Ovary (tissue), 3 donors: Measurements from ENCODE around the gene USP49.

Source experiments
- EP300 ChIP-seq: sonication (generic); formaldehyde crosslinking; IDR thresholded peaks from one replicate; pipeline ENCODE4 v1.6.1; 2017; ENCODE audit warnings: antibody characterized with exemption
- POLR2A ChIP-seq: fragments of 450-650 bp; IDR thresholded peaks from one replicate; pipeline ENCODE4 v1.6.1; 2017; ENCODE audit warnings: antibody characterized with exemption, mild to moderate bottlenecking, moderate library complexity
- TF ChIP-seq, protein P1 (sequence below), 3 donors: fragments of 450-650 bp in 2 of 3; fragments of 200-600 bp in 1 of 3; IDR thresholded peaks; one replicate each; pipeline versions ENCODE4 v1.5.1 to v1.8.0; 2016 to 2022; ENCODE audit warnings: antibody characterized with exemption in 3 of 3, mild to moderate bottlenecking in 1 of 3
- donor health status: DM: no; HTN: no; CAD: no.

DNA sequence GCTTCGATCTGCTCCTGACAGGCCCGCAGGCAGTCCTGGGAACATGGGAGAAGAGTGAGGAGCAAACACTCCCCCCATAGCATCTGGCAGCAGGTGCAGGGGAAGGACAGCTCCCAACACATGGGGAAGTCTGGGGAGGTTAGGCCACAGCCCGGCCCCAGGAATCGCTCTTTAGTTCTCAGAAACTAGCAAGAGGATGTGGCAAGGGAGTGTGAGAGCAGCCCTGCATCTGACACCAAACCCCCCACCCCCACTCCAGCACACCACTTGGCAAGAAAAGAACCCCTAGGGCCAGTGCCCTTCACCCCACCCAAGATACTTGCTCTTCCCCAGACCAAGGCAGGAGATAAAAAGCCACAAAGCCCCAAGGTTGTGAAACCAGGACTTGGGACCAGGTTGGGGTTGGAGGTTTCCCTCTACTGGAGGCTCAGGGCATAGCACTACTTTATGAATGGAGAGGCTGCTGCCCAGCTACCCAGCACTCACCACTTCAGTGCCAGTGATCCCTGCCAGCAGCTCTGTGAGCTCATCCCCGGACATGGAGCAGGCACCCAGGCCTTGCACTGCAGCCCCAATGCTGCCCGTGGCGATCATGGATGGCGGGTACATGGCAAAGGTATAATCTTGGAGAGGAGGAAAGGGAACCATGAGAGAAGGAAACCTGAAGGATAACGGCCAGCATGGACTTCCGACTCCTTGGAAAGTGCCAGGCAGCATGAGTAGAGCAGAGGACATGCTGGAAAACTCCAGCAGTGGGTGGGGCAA lies 41.1 kb upstream of the USP49 start:
- TF ChIP-seq, protein P1, sequence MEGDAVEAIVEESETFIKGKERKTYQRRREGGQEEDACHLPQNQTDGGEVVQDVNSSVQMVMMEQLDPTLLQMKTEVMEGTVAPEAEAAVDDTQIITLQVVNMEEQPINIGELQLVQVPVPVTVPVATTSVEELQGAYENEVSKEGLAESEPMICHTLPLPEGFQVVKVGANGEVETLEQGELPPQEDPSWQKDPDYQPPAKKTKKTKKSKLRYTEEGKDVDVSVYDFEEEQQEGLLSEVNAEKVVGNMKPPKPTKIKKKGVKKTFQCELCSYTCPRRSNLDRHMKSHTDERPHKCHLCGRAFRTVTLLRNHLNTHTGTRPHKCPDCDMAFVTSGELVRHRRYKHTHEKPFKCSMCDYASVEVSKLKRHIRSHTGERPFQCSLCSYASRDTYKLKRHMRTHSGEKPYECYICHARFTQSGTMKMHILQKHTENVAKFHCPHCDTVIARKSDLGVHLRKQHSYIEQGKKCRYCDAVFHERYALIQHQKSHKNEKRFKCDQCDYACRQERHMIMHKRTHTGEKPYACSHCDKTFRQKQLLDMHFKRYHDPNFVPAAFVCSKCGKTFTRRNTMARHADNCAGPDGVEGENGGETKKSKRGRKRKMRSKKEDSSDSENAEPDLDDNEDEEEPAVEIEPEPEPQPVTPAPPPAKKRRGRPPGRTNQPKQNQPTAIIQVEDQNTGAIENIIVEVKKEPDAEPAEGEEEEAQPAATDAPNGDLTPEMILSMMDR (IDR thresholded peaks at IDR 0.05): peak; percentile 34 to 56 (median 46)
- TF ChIP-seq POLR2A (no peak), EP300 (no peak)
